Kasumi-1 (cell line): Measurements from ENCODE around the gene GDPD3.

Experiments used
- DNase-seq, 2 experiments: peaks; one replicate each; lab custom pipeline; 2025; lab: John Stamatoyannopoulos, UW

GDPD3 gene

GRCh38 chr16:30078744-30079143 is 34.6 kb downstream of the GDPD3 start:
- no peak for DNase-seq

GRCh38 chr16:30077656-30078055 is 35.7 kb downstream of the GDPD3 start:
- DNase-seq: no peak

- no peak for DNase-seq
Measured at GRCh38 chr16:30076276-30076791, 37.0 kb downstream of the GDPD3 start.

GRCh38 chr16:30075503-30076275 is 37.6 kb downstream of the GDPD3 start, which contains the start of gene PPP4C:
Gene PPP4C (plus strand): TSS chr16:30075994. CDS start chr16:30076378, 384 bp downstream.
- peak; percentile 73 to 76 for DNase-seq

- no peak for DNase-seq
Measured at GRCh38 chr16:30070490-30070889, 42.8 kb downstream of the GDPD3 start.

- no peak for DNase-seq
Measured at GRCh38 chr16:30069611-30070462, 43.5 kb downstream of the GDPD3 start.

- no peak for DNase-seq
Measured at GRCh38 chr16:30068750-30069610, 44.4 kb downstream of the GDPD3 start.

GRCh38 chr16:30068333-30068732 is 45.0 kb downstream of the GDPD3 start:
- no peak for DNase-seq

GRCh38 chr16:30067584-30067916 is 45.8 kb downstream of the GDPD3 start:
- DNase-seq: no peak

- DNase-seq: no peak
Measured at GRCh38 chr16:30066761-30067583, 46.4 kb downstream of the GDPD3 start.

- DNase-seq: no peak
Measured at GRCh38 chr16:30065943-30066760, 47.2 kb downstream of the GDPD3 start.

GRCh38 chr16:30065102-30065942 is 48.0 kb downstream of the GDPD3 start, which contains the start of gene ALDOA:
Gene ALDOA (plus strand): TSS chr16:30065760. CDS start chr16:30066898, 1,138 bp downstream.
- DNase-seq: peak; percentile 86 to 88

- no peak for DNase-seq
Measured at GRCh38 chr16:30064729-30065101, 48.6 kb downstream of the GDPD3 start.

GRCh38 chr16:30063893-30064728 is 49.2 kb downstream of the GDPD3 start:
- DNase-seq: peak; percentile 40 to 67

GRCh38 chr16:30063278-30063892 is 50.0 kb downstream of the GDPD3 start:
- DNase-seq: no peak

- no peak for DNase-seq
Measured at GRCh38 chr16:30060836-30061554, 52.3 kb downstream of the GDPD3 start.

- DNase-seq: no peak
Measured at GRCh38 chr16:30060346-30060745, 53.0 kb downstream of the GDPD3 start.
